Colonic mucosa (tissue), 4 donors: ENCODE data around the gene UGT1A5. TPM values are rescaled to one million over a fixed set of nuclear protein-coding genes. Genes with fewer than 3 reads are reported as not detected.

Experiments used
- DNase-seq: peaks from one replicate; pipeline ENCODE4 v3.0.0-alpha.2; 2020
- H3K27ac ChIP-seq: fragments of 200-600 bp; one replicate; pipeline ENCODE4 v1.8.0; 2021
- H3K27me3 ChIP-seq: fragments of 200-600 bp; one replicate; pipeline ENCODE4 v1.8.0; 2021
- H3K36me3 ChIP-seq: fragments of 200-600 bp; one replicate; pipeline ENCODE4 v1.8.0; 2021
- H3K4me1 ChIP-seq: fragments of 200-600 bp; one replicate; pipeline ENCODE4 v1.8.0; 2021; ENCODE audit warnings: mild to moderate bottlenecking
- H3K4me3 ChIP-seq: fragments of 200-600 bp; one replicate; pipeline ENCODE4 v1.8.0; 2021
- H3K9ac ChIP-seq, 2 donors: one replicate each; pipeline ENCODE4 v1.7.0; 2013; ENCODE audit warnings: control low read depth in 2 of 2, low read depth in 2 of 2, low read length in 2 of 2
- H3K9me3 ChIP-seq: fragments of 200-600 bp; one replicate; pipeline ENCODE4 v1.8.0; 2021
- intact Hi-C: fragments of 100-400 bp; cut with DNase I; formaldehyde crosslinking; loops from one replicate; pipeline ENCODE4 v1.14.1; 2022
- total RNA-seq, 2 donors: library from RNA; stranded (reverse); fragmentation: NEBNext Ultra II Directional in 1 of 2; extraction: Animal tissue kit (Norgen Biotek cat#: 25700) in 1 of 2; gene quantifications; one replicate each; pipeline ENCODE4 v1.2.1, GENCODE V29; 2021
- TF ChIP-seq, protein P1 (sequence below): fragments of 200-600 bp; IDR thresholded peaks from one replicate; pipeline ENCODE4 v1.8.0; 2022; ENCODE audit warnings: antibody characterized with exemption, mild to moderate bottlenecking
- donor health status: healthy.
- donor health status: DM: no; HTN: no; CAD: no.
- donor health status: DM: no; HTN: no; CAD: no.

UGT1A5 gene
- total RNA-seq, 2 donors from 2014 or later, result 1.1 to 2.4 TPM

DNA sequence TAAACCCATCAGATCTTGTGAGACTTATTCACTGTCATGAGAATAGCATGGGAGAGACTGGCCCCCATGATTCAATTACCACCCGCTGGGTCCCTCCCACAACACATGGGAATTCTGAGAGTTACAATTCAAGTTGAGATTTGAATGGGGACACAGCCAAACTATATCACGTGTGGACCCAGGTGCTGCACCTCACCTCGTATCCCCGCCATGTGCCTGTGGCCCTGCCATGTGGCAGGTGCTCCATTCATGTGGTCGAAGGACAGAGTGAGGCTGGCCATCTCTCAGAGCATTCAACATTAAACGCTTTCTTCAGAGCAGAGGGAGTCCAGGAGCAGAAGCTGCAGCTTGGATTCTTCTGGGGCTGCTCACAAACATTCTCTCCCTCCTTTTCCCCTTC lies 97.7 kb downstream of the UGT1A5 start:
- no peak for DNase-seq
- Histone ChIP-seq H3K9ac (no peak overlapping the region), H3K9me3 (no peaks in the 10 kb centered on the region), H3K36me3 (no peaks in the 10 kb centered on the region), H3K27ac (no peak overlapping the region), H3K4me1 (no peaks in the 10 kb centered on the region), H3K4me3 (no peak overlapping the region), H3K27me3 (no peaks in the 10 kb centered on the region)
- intact Hi-C loops, result no loop called here
- TF ChIP-seq, protein P1, sequence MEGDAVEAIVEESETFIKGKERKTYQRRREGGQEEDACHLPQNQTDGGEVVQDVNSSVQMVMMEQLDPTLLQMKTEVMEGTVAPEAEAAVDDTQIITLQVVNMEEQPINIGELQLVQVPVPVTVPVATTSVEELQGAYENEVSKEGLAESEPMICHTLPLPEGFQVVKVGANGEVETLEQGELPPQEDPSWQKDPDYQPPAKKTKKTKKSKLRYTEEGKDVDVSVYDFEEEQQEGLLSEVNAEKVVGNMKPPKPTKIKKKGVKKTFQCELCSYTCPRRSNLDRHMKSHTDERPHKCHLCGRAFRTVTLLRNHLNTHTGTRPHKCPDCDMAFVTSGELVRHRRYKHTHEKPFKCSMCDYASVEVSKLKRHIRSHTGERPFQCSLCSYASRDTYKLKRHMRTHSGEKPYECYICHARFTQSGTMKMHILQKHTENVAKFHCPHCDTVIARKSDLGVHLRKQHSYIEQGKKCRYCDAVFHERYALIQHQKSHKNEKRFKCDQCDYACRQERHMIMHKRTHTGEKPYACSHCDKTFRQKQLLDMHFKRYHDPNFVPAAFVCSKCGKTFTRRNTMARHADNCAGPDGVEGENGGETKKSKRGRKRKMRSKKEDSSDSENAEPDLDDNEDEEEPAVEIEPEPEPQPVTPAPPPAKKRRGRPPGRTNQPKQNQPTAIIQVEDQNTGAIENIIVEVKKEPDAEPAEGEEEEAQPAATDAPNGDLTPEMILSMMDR, result no peak

DNA sequence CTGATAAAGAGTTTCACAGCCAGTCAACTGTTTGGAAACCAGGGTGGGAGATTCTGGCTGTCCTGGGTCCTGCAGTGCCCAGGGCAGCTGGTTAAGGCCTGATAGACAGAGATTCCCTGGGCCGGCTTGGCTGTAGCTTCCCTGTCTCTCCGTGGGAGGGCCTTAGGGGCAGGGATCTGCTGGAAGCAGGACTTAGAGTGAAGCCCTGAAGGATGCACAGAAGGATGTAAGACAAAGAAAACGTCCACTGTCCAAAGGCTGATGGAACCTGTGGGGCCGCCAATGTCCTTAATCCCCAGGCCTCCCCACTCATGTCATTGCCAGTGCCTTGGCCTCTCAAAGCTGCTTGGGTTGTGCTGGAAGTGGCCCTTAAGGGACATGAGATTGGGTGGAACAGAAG lies 98.4 kb downstream of the UGT1A5 start:
- no peak for DNase-seq
- Histone ChIP-seq H3K4me3 (no peak overlapping the region), H3K9ac (no peak overlapping the region), H3K36me3 (no peaks in the 10 kb centered on the region), H3K27me3 (no peaks in the 10 kb centered on the region), H3K9me3 (no peaks in the 10 kb centered on the region), H3K27ac (no peak overlapping the region), H3K4me1 (no peaks in the 10 kb centered on the region)
- intact Hi-C loops, result no loop called here
- TF ChIP-seq, protein P1, result no peak

DNA sequence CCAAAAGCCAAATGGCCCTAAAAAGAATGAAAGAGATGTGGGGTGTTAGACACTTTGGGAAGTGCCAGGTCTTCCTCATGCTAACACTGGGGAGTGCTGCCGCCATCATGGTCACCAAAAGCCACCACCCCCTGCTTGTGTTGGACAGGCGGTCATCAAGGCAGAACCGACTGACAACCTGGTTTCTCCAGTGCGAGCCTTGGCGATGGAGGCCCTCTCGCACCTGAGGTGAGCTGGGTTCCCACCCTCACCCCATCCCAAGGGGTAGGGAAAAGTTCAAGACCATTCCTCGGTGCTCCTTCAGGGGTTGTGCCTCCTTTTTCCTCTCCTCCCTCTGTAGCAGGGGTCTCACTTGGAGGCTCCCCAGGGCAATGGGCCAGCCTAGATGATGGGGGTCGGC lies 99.0 kb downstream of the UGT1A5 start:
- Histone ChIP-seq H3K9me3 (no peaks in the 10 kb centered on the region), H3K27me3 (no peaks in the 10 kb centered on the region), H3K27ac (no peak overlapping the region), H3K36me3 (no peaks in the 10 kb centered on the region), H3K9ac (no peak overlapping the region), H3K4me1 (no peaks in the 10 kb centered on the region), H3K4me3 (no peak overlapping the region)
- DNase-seq, result no peak
- intact Hi-C loops, result no loop called here
- TF ChIP-seq, protein P1, result no peak

DNA sequence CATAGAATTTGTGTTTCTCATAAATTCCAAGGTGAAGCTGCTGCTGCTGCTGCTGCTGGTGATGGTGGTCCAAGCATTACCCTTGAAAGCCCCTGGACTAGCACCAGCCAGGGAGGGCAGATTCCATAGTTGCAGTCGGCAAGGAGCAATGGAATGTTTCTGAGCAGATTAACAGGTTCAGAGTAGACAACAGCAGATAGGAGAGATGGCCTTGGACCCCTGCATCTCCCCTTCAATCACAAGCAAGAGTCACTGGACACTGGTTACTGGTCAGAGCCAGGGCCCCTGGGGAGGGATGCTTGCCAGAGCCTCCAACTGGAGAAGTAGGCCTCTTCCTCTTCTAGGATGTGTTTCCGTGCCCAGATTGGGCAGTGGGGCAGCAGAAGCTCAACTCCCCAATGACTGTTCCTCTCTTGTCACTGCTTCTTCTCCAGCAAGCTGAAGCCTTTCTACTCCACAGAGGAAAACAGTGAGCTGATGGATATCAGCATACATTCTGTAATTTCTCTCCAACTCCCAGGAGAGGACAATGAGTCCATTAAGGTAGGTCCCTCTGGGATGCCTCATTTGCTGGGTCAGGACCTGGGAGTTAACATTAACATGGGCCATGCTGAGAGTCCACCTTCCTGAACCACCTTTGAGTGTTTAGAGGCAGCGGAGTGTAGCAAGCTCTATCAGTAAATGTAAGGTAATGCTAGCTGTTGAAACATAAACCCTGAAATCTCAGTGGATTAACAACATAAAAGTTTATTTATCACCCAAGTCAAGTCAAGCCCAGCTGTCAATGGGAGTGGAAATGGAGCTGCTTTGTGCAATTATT lies 100.7 kb downstream of the UGT1A5 start:
- H3K4me3 ChIP-seq, result no peak overlapping the region
- DNase-seq, result no peak
- intact Hi-C loops, result no loop called here
- H3K27ac ChIP-seq, result no peak overlapping the region
- H3K36me3 ChIP-seq, result no peaks in the 10 kb centered on the region
- H3K9ac ChIP-seq, result no peak overlapping the region
- H3K27me3 ChIP-seq, result no peaks in the 10 kb centered on the region
- H3K4me1 ChIP-seq, result no peaks in the 10 kb centered on the region
- H3K9me3 ChIP-seq, result no peaks in the 10 kb centered on the region
- TF ChIP-seq, protein P1, result no peak

DNA sequence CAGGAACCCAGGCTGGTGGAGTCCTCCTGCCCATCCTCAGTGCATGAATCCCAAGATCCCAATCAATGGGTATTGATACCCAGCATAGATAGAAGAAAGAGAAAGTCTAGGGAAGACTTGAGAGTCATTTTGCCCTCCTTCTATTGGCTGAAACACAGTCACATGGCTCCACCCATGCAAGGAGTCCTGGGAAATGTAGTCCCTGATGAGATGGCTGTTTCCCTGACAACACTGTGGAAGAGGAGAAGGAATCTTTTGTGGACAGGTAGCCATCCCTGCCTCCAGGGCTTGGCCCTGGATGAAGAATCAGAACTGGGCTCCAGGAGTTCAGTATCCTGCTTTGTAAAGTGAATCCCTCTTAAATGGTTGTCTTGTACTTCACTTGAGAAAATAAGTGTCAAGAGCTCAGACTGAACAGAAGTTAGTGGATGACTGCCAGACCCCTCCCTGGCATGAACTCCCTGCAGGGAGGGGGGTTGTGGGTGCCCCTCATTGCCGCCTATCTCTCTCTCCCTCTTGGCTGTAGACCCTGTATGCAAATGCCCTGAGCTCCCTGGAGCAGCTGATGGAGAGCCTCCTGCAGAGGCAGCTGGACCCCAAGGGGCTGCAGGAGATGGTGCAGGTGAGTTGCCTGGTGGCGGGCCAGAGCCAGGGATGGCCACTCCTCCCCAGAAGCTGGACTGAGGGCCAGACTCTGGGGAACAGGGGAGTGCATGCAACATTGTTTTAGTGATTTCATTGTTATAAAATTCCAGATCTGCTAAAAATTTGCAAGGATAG lies 101.5 kb downstream of the UGT1A5 start:
- H3K27me3 ChIP-seq, result no peaks in the 10 kb centered on the region
- H3K9me3 ChIP-seq, result no peaks in the 10 kb centered on the region
- no peaks in the 10 kb centered on the region for H3K36me3 ChIP-seq
- H3K9ac ChIP-seq, result no peak overlapping the region
- DNase-seq, result no peak
- H3K4me3 ChIP-seq, result no peak overlapping the region
- no peaks in the 10 kb centered on the region for H3K4me1 ChIP-seq
- intact Hi-C loops, result no loop called here
- TF ChIP-seq, protein P1, result no peak
- no peak overlapping the region for H3K27ac ChIP-seq
